Measurements from ENCODE around the gene FAM221B.

FAM221B gene

DNA sequence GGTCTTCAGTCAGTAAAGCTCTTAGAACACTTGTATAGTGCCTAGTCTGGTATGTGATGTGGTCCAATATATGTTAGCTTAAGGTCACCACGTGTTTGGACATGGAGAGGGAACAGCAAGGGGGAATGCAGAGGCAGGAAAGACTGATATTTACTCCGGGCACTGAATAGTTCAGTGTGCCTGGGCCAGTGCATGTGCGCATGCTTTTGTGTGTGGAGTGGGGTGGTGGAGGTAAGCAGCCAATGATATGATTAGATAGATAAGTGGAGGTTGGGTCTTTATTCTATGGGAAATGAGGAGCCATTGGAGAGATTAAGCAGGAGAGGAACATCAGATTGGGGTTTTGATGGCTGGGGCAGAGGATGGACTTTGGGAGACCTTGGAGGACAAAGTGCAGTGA, 27.7 kb upstream of the FAM221B start:
- H3K36me3 ChIP-seq (ENCODE audit: control insufficient read depth, insufficient read depth, low read length), result no peaks in the 10 kb centered on the region
- H3K4me3 ChIP-seq (replicated peaks; ENCODE audit: low read depth, low read length), result no peak overlapping the region
- no peak for DNase-seq (ENCODE audit: extremely low read depth, insufficient read length)

DNA sequence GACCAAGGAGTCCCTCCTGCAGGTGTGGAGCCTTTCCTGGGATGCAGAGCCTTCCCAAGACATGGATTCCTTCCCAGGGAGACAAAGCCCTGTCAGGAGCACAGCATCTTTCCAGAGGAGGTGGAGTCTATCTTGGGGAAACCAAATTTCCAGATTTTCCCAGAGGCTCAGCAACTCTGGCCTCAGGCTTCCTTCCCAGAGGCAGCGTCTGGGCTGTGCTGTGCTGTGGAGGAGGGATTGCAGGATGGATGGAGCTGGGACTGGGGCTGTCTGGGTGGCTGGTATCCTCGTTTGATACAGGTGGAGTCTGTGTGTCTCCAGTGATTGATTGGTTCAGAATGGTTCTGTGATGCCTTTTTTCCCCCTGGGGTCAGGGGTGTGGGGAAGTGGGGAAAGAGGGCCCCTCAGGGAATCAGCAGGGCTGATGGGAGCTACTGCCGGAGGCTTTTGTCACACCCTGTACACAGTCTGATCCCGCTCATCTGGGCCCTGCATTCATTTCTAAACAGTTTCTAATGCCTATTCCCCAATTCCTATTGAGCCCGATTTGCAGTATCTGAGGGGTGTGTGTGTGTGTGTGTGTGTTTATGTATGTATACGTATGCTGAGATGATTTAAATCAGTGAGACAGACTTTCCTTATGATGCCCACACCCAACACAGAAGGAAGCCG, 25.7 kb upstream of the FAM221B start:
- DNase-seq (ENCODE audit: extremely low read depth, insufficient read length), result no peak
- Histone ChIP-seq H3K36me3 (ENCODE audit: control insufficient read depth, insufficient read depth, low read length) (no peaks in the 10 kb centered on the region), H3K27me3 (replicated peaks; ENCODE audit: control insufficient read depth, insufficient read depth, low read length) (no peaks in the 10 kb centered on the region), H3K4me3 (replicated peaks; ENCODE audit: low read depth, low read length) (no peak overlapping the region)
- TF ChIP-seq, protein P1, sequence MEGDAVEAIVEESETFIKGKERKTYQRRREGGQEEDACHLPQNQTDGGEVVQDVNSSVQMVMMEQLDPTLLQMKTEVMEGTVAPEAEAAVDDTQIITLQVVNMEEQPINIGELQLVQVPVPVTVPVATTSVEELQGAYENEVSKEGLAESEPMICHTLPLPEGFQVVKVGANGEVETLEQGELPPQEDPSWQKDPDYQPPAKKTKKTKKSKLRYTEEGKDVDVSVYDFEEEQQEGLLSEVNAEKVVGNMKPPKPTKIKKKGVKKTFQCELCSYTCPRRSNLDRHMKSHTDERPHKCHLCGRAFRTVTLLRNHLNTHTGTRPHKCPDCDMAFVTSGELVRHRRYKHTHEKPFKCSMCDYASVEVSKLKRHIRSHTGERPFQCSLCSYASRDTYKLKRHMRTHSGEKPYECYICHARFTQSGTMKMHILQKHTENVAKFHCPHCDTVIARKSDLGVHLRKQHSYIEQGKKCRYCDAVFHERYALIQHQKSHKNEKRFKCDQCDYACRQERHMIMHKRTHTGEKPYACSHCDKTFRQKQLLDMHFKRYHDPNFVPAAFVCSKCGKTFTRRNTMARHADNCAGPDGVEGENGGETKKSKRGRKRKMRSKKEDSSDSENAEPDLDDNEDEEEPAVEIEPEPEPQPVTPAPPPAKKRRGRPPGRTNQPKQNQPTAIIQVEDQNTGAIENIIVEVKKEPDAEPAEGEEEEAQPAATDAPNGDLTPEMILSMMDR (IDR thresholded peaks at IDR 0.05; ENCODE audit: insufficient read depth, low read length, poor library complexity, severe bottlenecking), result no peak

More for the DNA sequence above, 27.7 kb upstream of the FAM221B start:
- H3K27me3 ChIP-seq (replicated peaks; ENCODE audit: control insufficient read depth, insufficient read depth, low read length), result no peaks in the 10 kb centered on the region
- TF ChIP-seq, protein P1 (IDR thresholded peaks at IDR 0.05; ENCODE audit: insufficient read depth, low read length, poor library complexity, severe bottlenecking), result no peak

DNA sequence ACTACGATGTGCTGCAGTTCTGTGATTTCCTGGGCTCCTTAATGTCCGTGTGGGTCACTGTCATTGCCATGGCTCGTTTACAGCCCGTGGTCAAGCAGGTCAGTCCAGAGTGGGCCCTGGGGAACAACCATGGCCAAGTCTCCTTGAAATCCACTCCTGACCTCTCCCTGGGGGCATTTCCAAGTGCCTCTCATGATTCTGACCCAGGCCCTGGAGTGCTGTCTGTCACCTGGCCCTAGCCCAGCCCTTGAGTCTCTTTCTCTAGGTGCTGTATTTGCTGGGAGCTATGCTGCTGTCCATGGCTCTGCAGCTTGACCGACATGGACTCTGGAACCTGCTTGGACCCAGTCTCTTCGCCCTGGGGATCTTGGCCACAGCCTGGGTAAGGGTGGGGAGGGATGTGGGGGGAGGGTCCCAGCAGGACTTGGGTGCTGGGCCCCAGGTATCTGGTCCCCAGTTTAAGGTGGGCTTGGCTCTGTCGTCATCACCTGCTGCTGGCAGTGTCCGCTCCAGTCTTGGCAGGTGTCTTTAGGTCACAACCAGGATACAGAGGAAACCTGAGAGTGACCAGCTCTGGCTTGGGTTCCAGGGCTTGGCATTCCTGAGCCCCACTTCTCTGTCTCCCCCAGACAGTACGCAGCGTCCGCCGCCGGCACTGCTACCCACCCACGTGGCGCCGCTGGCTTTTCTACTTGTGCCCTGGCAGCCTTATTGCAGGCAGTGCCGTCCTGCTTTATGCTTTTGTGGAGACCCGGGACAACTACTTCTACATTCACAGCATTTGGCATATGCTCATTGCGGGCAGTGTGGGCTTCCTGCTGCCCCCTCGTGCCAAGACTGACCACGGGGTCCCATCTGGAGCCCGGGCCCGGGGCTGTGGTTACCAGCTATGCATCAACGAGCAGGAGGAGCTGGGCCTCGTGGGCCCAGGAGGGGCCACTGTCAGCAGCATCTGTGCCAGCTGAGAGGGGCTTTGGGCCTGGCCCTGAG, 24.6 kb upstream of the FAM221B start:
- no peak for DNase-seq (ENCODE audit: extremely low read depth, insufficient read length)
- TF ChIP-seq, protein P1 (IDR thresholded peaks at IDR 0.05; ENCODE audit: insufficient read depth, low read length, poor library complexity, severe bottlenecking), result no peak
- H3K27me3 ChIP-seq (replicated peaks; ENCODE audit: control insufficient read depth, insufficient read depth, low read length), result no peaks in the 10 kb centered on the region
- no peaks in the 10 kb centered on the region for H3K36me3 ChIP-seq (ENCODE audit: control insufficient read depth, insufficient read depth, low read length)
- no peak overlapping the region for H3K4me3 ChIP-seq (replicated peaks; ENCODE audit: low read depth, low read length)

DNA sequence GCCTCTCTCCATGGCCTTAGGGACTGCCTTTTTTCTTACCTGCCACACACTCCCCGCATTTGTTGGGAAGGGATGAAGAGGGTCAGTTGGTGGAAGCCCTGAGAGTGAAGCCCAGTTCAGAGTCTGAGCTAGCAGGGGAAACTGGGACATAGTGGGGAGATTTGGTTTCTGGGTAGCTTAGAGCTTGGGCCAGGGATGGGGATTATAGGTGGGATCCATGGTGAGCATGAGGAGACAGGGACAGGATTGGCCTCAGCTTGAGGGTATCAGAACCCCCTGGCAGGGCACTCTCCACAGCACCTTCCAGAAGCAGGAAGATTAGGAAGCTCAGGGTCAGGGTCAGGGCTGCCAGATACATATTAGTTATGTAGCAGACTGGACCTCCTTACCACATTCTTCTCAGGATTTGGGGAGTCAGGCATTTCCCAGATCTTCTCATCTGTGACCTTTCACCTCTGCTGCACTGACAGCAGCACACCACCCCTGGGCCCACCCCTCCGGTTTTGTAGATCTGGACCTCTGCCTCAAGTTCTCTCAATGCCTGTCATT, 23.8 kb upstream of the FAM221B start:
- no peaks in the 10 kb centered on the region for H3K36me3 ChIP-seq (ENCODE audit: control insufficient read depth, insufficient read depth, low read length)
- TF ChIP-seq, protein P1 (IDR thresholded peaks at IDR 0.05; ENCODE audit: insufficient read depth, low read length, poor library complexity, severe bottlenecking), result no peak
- no peaks in the 10 kb centered on the region for H3K27me3 ChIP-seq (replicated peaks; ENCODE audit: control insufficient read depth, insufficient read depth, low read length)
- no peak for DNase-seq (ENCODE audit: extremely low read depth, insufficient read length)
- H3K4me3 ChIP-seq (replicated peaks; ENCODE audit: low read depth, low read length), result no peak overlapping the region

DNA sequence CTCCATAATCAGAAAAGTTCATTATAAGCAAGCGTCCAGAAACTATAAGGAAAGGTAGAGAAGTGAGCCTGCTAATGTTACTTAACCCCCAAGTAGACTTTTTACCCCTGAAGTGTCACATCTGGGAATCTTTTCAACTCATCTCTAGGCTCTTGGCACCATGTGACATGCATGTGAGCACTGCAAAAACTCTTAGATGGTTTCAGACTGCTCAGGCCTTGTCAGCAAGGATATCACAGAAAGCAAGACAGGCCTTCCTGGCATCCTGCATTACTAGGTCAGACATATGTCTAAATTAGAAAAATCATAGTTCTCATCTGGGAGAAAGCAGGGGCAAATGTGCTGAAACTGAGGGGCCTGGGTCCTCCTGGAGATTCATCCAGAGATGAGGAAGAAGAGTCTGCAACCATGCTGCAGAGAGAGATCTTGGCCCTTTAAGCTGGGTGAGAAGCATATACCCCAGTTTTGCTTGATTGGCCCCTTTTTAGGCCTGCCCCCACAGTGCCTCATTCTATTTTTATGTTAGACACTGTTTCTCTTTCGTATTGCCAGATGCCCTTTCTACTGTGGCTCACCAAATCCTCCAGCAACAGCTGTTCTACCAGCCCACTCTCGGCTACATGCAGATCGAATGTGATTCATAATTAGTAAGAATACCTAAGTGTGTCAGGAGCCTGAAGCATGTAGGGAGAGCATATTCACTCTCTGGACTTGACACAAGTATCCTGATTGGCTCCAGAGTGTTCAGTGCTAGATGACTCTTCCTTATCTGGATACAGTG, 19.4 kb upstream of the FAM221B start:
- Histone ChIP-seq H3K36me3 (ENCODE audit: control insufficient read depth, insufficient read depth, low read length) (no peaks in the 10 kb centered on the region), H3K27me3 (replicated peaks; ENCODE audit: control insufficient read depth, insufficient read depth, low read length) (no peaks in the 10 kb centered on the region), H3K4me3 (replicated peaks; ENCODE audit: low read depth, low read length) (peak overlapping the region; percentile 28)
- peak; percentile 60 for DNase-seq (ENCODE audit: extremely low read depth, insufficient read length)
- TF ChIP-seq, protein P1 (IDR thresholded peaks at IDR 0.05; ENCODE audit: insufficient read depth, low read length, poor library complexity, severe bottlenecking), result no peak
